Stimulated activated naive CD4-positive, alpha-beta T cell (primary cell): ENCODE data around the gene CLGN.
"Not testable (repeated sequence)": the region's sequence is repeated elsewhere in the genome, so short reads cannot be mapped to it uniquely, and the experiment has no call there.

Experiments used
- DNase-seq, 6 experiments: peaks; one replicate each; lab custom pipeline; 2025; lab: John Stamatoyannopoulos, UW

The CLGN gene

GRCh38 chr4:140427106-140427918 lies at the start of gene CLGN:
TSS of gene CLGN (minus strand) at chr4:140427648. CDS start at chr4:140413078, 14,570 bp downstream.
- peak in 5 of 6 experiments; percentile 1 to 51 (median 14) for DNase-seq

- no peak for DNase-seq
Observed at GRCh38 chr4:140472156-140472555, 44.7 kb upstream of the CLGN start.

- DNase-seq: no peak
Observed at GRCh38 chr4:140469791-140470733, 42.6 kb upstream of the CLGN start.

GRCh38 chr4:140466146-140466545 lies 38.7 kb upstream of the CLGN start:
- DNase-seq: no peak

GRCh38 chr4:140463614-140464013 lies 36.2 kb upstream of the CLGN start:
- DNase-seq: no peak

GRCh38 chr4:140463182-140463581 lies 35.7 kb upstream of the CLGN start:
- DNase-seq: no peak

- DNase-seq: no peak
Observed at GRCh38 chr4:140450352-140450751, 22.9 kb upstream of the CLGN start.

GRCh38 chr4:140448830-140449229 lies 21.4 kb upstream of the CLGN start:
- DNase-seq: no peak

- no peak for DNase-seq
Observed at GRCh38 chr4:140448162-140448561, 20.7 kb upstream of the CLGN start.

GRCh38 chr4:140444347-140444746 lies 16.9 kb upstream of the CLGN start:
- DNase-seq: not testable (repeated sequence)

GRCh38 chr4:140439644-140440142 lies 12.2 kb upstream of the CLGN start:
- no peak for DNase-seq

- no peak for DNase-seq
Observed at GRCh38 chr4:140427919-140428471, 547 bp upstream of the CLGN start.

- DNase-seq: no peak
Observed at GRCh38 chr4:140426610-140427105, 790 bp downstream of the CLGN start.

GRCh38 chr4:140423106-140423505 lies 4.3 kb downstream of the CLGN start:
- DNase-seq: no peak

- DNase-seq: not testable (repeated sequence)
Observed at GRCh38 chr4:140413130-140413969, 14.1 kb downstream of the CLGN start.

GRCh38 chr4:140408974-140409373 lies 18.5 kb downstream of the CLGN start:
- no peak for DNase-seq

- DNase-seq: no peak
Observed at GRCh38 chr4:140406292-140406691, 21.2 kb downstream of the CLGN start.

GRCh38 chr4:140400111-140400510 lies 27.3 kb downstream of the CLGN start:
- DNase-seq: no peak

- DNase-seq: no peak
Observed at GRCh38 chr4:140395668-140396067, 31.8 kb downstream of the CLGN start.

- DNase-seq: no peak
Observed at GRCh38 chr4:140388015-140388414, 39.4 kb downstream of the CLGN start.

- DNase-seq: no peak
Observed at GRCh38 chr4:140382732-140383131, 44.7 kb downstream of the CLGN start.
